ENCODE data around the gene MIPEP.
A peak's percentile ranks its signal among the peaks of the same experiment; 100 is the strongest.

MIPEP gene

GRCh38 chr13:23810685-23811240 is 78.4 kb downstream of the MIPEP start:
- DNase-seq (ENCODE audit: low spot score), result no peak

GRCh38 chr13:23808803-23809202 is 80.4 kb downstream of the MIPEP start:
- DNase-seq (ENCODE audit: low spot score), result no peak

- no peak for DNase-seq (ENCODE audit: low spot score)
These were observed 82.2 kb downstream of the MIPEP start for GRCh38 chr13:23806874-23807526.

- DNase-seq (ENCODE audit: low spot score), result no peak
These were observed 83.4 kb downstream of the MIPEP start for GRCh38 chr13:23805821-23806220.

- DNase-seq (ENCODE audit: low spot score), result no peak
These were observed 84.1 kb downstream of the MIPEP start for GRCh38 chr13:23805122-23805521.

GRCh38 chr13:23804166-23804565 is 85.0 kb downstream of the MIPEP start:
- DNase-seq (ENCODE audit: low spot score), result no peak

GRCh38 chr13:23801141-23801540 is 88.1 kb downstream of the MIPEP start:
- no peak for DNase-seq (ENCODE audit: low spot score)

- DNase-seq (ENCODE audit: low spot score), result peak; percentile 14
These were observed 89.3 kb downstream of the MIPEP start for GRCh38 chr13:23799945-23800344.

- no peak for DNase-seq (ENCODE audit: low spot score)
These were observed 91.8 kb downstream of the MIPEP start for GRCh38 chr13:23797276-23797903.

- no peak for DNase-seq (ENCODE audit: low spot score)
These were observed 92.6 kb downstream of the MIPEP start for GRCh38 chr13:23796551-23796950.

GRCh38 chr13:23794267-23795161 is 94.7 kb downstream of the MIPEP start:
- DNase-seq (ENCODE audit: low spot score), result no peak

GRCh38 chr13:23793711-23794110 is 95.5 kb downstream of the MIPEP start:
- no peak for DNase-seq (ENCODE audit: low spot score)

GRCh38 chr13:23792680-23793079 is 96.5 kb downstream of the MIPEP start:
- no peak for DNase-seq (ENCODE audit: low spot score)

GRCh38 chr13:23790577-23791170 is 98.5 kb downstream of the MIPEP start:
- no peak for DNase-seq (ENCODE audit: low spot score)

- DNase-seq (ENCODE audit: low spot score), result no peak
These were observed 99.4 kb downstream of the MIPEP start for GRCh38 chr13:23789576-23790346.

- no peak for DNase-seq (ENCODE audit: low spot score)
These were observed 100.7 kb downstream of the MIPEP start for GRCh38 chr13:23788459-23788858.

- DNase-seq (ENCODE audit: low spot score), result no peak
These were observed 101.7 kb downstream of the MIPEP start for GRCh38 chr13:23787464-23787863.

GRCh38 chr13:23786607-23787006 is 102.6 kb downstream of the MIPEP start:
- DNase-seq (ENCODE audit: low spot score), result no peak

- no peak for DNase-seq (ENCODE audit: low spot score)
These were observed 110.3 kb downstream of the MIPEP start for GRCh38 chr13:23778879-23779278.

GRCh38 chr13:23778002-23778652 is 111.1 kb downstream of the MIPEP start:
- DNase-seq (ENCODE audit: low spot score), result no peak

GRCh38 chr13:23777575-23777870 is 111.7 kb downstream of the MIPEP start:
- no peak for DNase-seq (ENCODE audit: low spot score)
